SK-N-SH treated with all-trans-retinoic acid at 6 μM for 48 hours (cell line): ENCODE results near the gene DRAM1.

Experiments used
- ATAC-seq: fragments of 200-7000 bp; cut with Tn5 transposase; 3 replicates; pipeline ENCODE4 v1.9.1; 2020; ENCODE audit warnings: mild to moderate bottlenecking, moderate library complexity
- ARNTL ChIP-seq: fragments of 450-650 bp; formaldehyde crosslinking; IDR thresholded peaks from 2 replicates; pipeline ENCODE4 v1.5.0; 2020; ENCODE audit warnings: low read depth, mild to moderate bottlenecking, moderate library complexity, borderline replicate concordance
- BACH2 ChIP-seq: fragments of 250-450 bp; sonication (Bioruptor Pico); IDR thresholded peaks from 2 replicates; pipeline ENCODE4 v1.9.0; 2021; ENCODE audit warnings: mild to moderate bottlenecking, borderline replicate concordance
- CSDC2 ChIP-seq: fragments of 250-450 bp; sonication (Bioruptor Pico); IDR thresholded peaks from 2 replicates; pipeline ENCODE4 v1.5.0; 2020; ENCODE audit warnings: mild to moderate bottlenecking, moderate library complexity
- ESRRG ChIP-seq: fragments of 250-450 bp; sonication (Bioruptor Pico); IDR thresholded peaks from 2 replicates; pipeline ENCODE4 v1.6.1; 2021; ENCODE audit warnings: mild to moderate bottlenecking
- GLIS3 ChIP-seq: fragments of 250-450 bp; sonication (Bioruptor Pico); IDR thresholded peaks from 2 replicates; pipeline ENCODE4 v1.5.0; 2020; ENCODE audit warnings: mild to moderate bottlenecking, moderate library complexity
- ISL1 ChIP-seq: fragments of 250-450 bp; sonication (Bioruptor Pico); IDR thresholded peaks from 2 replicates; pipeline ENCODE4 v2.1.2; 2022; ENCODE audit warnings: mild to moderate bottlenecking, moderate library complexity
- OSR1 ChIP-seq: fragments of 250-450 bp; sonication (Bioruptor Pico); IDR thresholded peaks from 2 replicates; pipeline ENCODE4 v1.8.0; 2022; ENCODE audit warnings: moderate library complexity, mild to moderate bottlenecking, inconsistent platforms
- PATZ1 ChIP-seq: fragments of 250-450 bp; sonication (Bioruptor Pico); IDR thresholded peaks from 2 replicates; pipeline ENCODE4 v1.8.0; 2020; ENCODE audit warnings: mild to moderate bottlenecking, moderate library complexity, borderline replicate concordance
- POU6F1 ChIP-seq: fragments of 250-450 bp; sonication (Bioruptor Pico); IDR thresholded peaks from 2 replicates; pipeline ENCODE4 v1.8.0; 2021; ENCODE audit warnings: low read depth, mild to moderate bottlenecking, moderate library complexity, borderline replicate concordance
- PPARA ChIP-seq: fragments of 250-450 bp; sonication (Bioruptor Pico); IDR thresholded peaks from 2 replicates; pipeline ENCODE4 v1.5.0; 2020; ENCODE audit warnings: mild to moderate bottlenecking, borderline replicate concordance
- RARB ChIP-seq: fragments of 250-450 bp; sonication (Bioruptor Pico); IDR thresholded peaks from 2 replicates; pipeline ENCODE4 v1.8.0; 2021; ENCODE audit warnings: mild to moderate bottlenecking, moderate library complexity
- SNAI2 ChIP-seq: fragments of 250-450 bp; sonication (Bioruptor Pico); IDR thresholded peaks from 2 replicates; pipeline ENCODE4 v1.5.0; 2020; ENCODE audit warnings: mild to moderate bottlenecking, moderate library complexity
- TCF4 ChIP-seq: fragments of 250-450 bp; sonication (Bioruptor Pico); IDR thresholded peaks from 2 replicates; pipeline ENCODE4 v1.8.0; 2021; ENCODE audit warnings: mild to moderate bottlenecking, moderate library complexity, borderline replicate concordance
- TOX ChIP-seq: fragments of 250-450 bp; sonication (Bioruptor Pico); IDR thresholded peaks from 2 replicates; pipeline ENCODE4 v1.8.0; 2021; ENCODE audit warnings: mild to moderate bottlenecking, moderate library complexity, borderline replicate concordance
- ZC3H10 ChIP-seq: fragments of 250-450 bp; sonication (Bioruptor Pico); IDR thresholded peaks from 2 replicates; pipeline ENCODE4 v1.5.1; 2021; ENCODE audit warnings: mild to moderate bottlenecking, moderate library complexity
- ZFP3 ChIP-seq: fragments of 250-450 bp; sonication (Bioruptor Pico); IDR thresholded peaks from 2 replicates; pipeline ENCODE4 v1.5.0; 2020; ENCODE audit warnings: mild to moderate bottlenecking, moderate library complexity
- ZFP30 ChIP-seq: fragments of 450-650 bp; formaldehyde crosslinking; IDR thresholded peaks from 2 replicates; pipeline ENCODE4 v1.5.0; 2022; ENCODE audit warnings: mild to moderate bottlenecking, moderate library complexity
- ZNF565 ChIP-seq: fragments of 450-650 bp; formaldehyde crosslinking; conservative IDR thresholded peaks from 2 replicates; pipeline ENCODE4 v1.5.0; 2020; ENCODE audit warnings: low read depth, mild to moderate bottlenecking, moderate library complexity
- ZNF70 ChIP-seq: fragments of 450-650 bp; formaldehyde crosslinking; IDR thresholded peaks from 2 replicates; pipeline ENCODE4 v1.5.0; 2020; ENCODE audit warnings: mild to moderate bottlenecking, moderate library complexity
- ZNF8 ChIP-seq: fragments of 450-650 bp; formaldehyde crosslinking; IDR thresholded peaks from 2 replicates; pipeline ENCODE4 v1.5.0; 2020; ENCODE audit warnings: mild to moderate bottlenecking, moderate library complexity
- TF ChIP-seq, protein P1 (sequence below): fragments of 250-450 bp; sonication (Bioruptor Pico); IDR thresholded peaks from 2 replicates; pipeline ENCODE4 v1.5.1; 2021; ENCODE audit warnings: mild to moderate bottlenecking, moderate library complexity
- TF ChIP-seq, protein P2 (sequence below): fragments of 250-450 bp; sonication (Bioruptor Pico); IDR thresholded peaks from 2 replicates; pipeline ENCODE4 v1.5.0; 2020; ENCODE audit warnings: mild to moderate bottlenecking, moderate library complexity
- TF ChIP-seq, protein P3 (sequence below): fragments of 250-450 bp; sonication (Bioruptor Pico); IDR thresholded peaks from 2 replicates; pipeline ENCODE4 v1.5.1; 2020; ENCODE audit warnings: low read depth, mild to moderate bottlenecking, moderate library complexity

Gene DRAM1

DNA sequence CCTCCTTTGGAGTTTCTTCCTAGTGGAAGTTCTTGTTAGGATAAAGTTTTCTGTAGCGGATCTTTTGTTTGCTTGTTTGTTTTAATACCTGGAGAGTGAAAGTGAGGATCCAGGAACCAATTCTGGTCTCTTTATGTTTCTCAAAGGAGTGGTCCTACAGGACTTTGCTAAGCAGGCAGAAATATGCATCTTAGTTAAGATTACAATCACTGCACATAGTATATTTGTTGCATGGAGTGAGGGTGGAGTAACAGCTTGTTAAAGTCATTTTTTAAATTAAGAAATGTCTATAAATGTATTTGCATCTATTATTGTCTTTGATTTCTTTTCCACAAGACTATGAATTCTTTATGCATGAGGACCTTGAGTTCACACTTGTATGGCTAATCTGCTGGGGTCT lies 76.7 kb downstream of the DRAM1 start:
- TF ChIP-seq ZNF8 (no peak), SNAI2 (no peak), ESRRG (no peak), ZNF565 (CRISPR knock-in tag) (no peak), ZFP3 (CRISPR knock-in tag) (no peak)
- TF ChIP-seq, protein P1, sequence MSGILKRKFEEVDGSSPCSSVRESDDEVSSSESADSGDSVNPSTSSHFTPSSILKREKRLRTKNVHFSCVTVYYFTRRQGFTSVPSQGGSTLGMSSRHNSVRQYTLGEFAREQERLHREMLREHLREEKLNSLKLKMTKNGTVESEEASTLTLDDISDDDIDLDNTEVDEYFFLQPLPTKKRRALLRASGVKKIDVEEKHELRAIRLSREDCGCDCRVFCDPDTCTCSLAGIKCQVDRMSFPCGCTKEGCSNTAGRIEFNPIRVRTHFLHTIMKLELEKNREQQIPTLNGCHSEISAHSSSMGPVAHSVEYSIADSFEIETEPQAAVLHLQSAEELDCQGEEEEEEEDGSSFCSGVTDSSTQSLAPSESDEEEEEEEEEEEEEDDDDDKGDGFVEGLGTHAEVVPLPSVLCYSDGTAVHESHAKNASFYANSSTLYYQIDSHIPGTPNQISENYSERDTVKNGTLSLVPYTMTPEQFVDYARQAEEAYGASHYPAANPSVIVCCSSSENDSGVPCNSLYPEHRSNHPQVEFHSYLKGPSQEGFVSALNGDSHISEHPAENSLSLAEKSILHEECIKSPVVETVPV (CRISPR knock-in tag) = no peak
- TF ChIP-seq, all 23 proteins: peak for 0
- ATAC-seq = no peak

- no peak for ATAC-seq
- TF ChIP-seq ZNF70 = no peak
- TF ChIP-seq SNAI2 = no peak
- no peak for TF ChIP-seq RARB
- TF ChIP-seq TCF4 (CRISPR knock-in tag) = no peak
- TF ChIP-seq GLIS3 (CRISPR knock-in tag) = no peak
- TF ChIP-seq, protein P2, sequence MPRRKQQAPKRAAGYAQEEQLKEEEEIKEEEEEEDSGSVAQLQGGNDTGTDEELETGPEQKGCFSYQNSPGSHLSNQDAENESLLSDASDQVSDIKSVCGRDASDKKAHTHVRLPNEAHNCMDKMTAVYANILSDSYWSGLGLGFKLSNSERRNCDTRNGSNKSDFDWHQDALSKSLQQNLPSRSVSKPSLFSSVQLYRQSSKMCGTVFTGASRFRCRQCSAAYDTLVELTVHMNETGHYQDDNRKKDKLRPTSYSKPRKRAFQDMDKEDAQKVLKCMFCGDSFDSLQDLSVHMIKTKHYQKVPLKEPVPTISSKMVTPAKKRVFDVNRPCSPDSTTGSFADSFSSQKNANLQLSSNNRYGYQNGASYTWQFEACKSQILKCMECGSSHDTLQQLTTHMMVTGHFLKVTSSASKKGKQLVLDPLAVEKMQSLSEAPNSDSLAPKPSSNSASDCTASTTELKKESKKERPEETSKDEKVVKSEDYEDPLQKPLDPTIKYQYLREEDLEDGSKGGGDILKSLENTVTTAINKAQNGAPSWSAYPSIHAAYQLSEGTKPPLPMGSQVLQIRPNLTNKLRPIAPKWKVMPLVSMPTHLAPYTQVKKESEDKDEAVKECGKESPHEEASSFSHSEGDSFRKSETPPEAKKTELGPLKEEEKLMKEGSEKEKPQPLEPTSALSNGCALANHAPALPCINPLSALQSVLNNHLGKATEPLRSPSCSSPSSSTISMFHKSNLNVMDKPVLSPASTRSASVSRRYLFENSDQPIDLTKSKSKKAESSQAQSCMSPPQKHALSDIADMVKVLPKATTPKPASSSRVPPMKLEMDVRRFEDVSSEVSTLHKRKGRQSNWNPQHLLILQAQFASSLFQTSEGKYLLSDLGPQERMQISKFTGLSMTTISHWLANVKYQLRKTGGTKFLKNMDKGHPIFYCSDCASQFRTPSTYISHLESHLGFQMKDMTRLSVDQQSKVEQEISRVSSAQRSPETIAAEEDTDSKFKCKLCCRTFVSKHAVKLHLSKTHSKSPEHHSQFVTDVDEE (CRISPR knock-in tag) = no peak
- no peak for TF ChIP-seq ISL1 (CRISPR knock-in tag)
- no peak for TF ChIP-seq CSDC2
- TF ChIP-seq ZC3H10 (CRISPR knock-in tag) = no peak
- TF ChIP-seq POU6F1 (CRISPR knock-in tag) = no peak
- no peak for TF ChIP-seq PATZ1 (CRISPR knock-in tag)
- no peak for TF ChIP-seq TOX (CRISPR knock-in tag)
These were observed 77.3 kb downstream of the DRAM1 start for GRCh38 chr12:101954676-101955075.

- TF ChIP-seq TCF4 (CRISPR knock-in tag) (no peak), ZFP3 (CRISPR knock-in tag) (no peak), BACH2 (no peak), ZNF8 (no peak), PPARA (no peak), OSR1 (CRISPR knock-in tag) (no peak), ZNF565 (CRISPR knock-in tag) (no peak), SNAI2 (no peak), RARB (no peak), ARNTL (CRISPR knock-in tag) (no peak), ZFP30 (CRISPR knock-in tag) (no peak), ISL1 (CRISPR knock-in tag) (no peak), ESRRG (no peak), PATZ1 (CRISPR knock-in tag) (no peak), CSDC2 (no peak)
- TF ChIP-seq, protein P3, sequence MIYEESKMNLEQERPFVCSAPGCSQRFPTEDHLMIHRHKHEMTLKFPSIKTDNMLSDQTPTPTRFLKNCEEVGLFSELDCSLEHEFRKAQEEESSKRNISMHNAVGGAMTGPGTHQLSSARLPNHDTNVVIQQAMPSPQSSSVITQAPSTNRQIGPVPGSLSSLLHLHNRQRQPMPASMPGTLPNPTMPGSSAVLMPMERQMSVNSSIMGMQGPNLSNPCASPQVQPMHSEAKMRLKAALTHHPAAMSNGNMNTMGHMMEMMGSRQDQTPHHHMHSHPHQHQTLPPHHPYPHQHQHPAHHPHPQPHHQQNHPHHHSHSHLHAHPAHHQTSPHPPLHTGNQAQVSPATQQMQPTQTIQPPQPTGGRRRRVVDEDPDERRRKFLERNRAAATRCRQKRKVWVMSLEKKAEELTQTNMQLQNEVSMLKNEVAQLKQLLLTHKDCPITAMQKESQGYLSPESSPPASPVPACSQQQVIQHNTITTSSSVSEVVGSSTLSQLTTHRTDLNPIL = no peak
- TF ChIP-seq, protein P1 (CRISPR knock-in tag) = no peak
- TF ChIP-seq, all 23 proteins: peak for 0
- no peak for ATAC-seq
These were observed 80.0 kb downstream of the DRAM1 start for GRCh38 chr12:101957252-101957959.
